K562 (cell line): ENCODE data around the gene PARD6B. TPM values are rescaled to one million over a fixed set of nuclear protein-coding genes. Genes with fewer than 3 reads are reported as not detected.

Experiments
- ARHGAP35 ChIP-seq: fragments of 450-650 bp; IDR thresholded peaks from 2 replicates; pipeline ENCODE4 v1.6.1; 2018; ENCODE audit not compliant: partially characterized antibody
- CCNT2 ChIP-seq: IDR thresholded peaks from 2 replicates; pipeline ENCODE4 v1.6.1; 2011; ENCODE audit warnings: borderline replicate concordance, low read depth, mild to moderate bottlenecking, moderate library complexity, mixed read lengths, low read length; ENCODE audit not compliant: insufficient read length; ENCODE audit errors: extremely low read depth
- CHCHD3 ChIP-seq: fragments of 250-450 bp; sonication (Bioruptor Pico); IDR thresholded peaks from 2 replicates; pipeline ENCODE4 v2.1.2; 2022; ENCODE audit warnings: mild to moderate bottlenecking
- FIP1L1 ChIP-seq: fragments of 200-400 bp; formaldehyde crosslinking; IDR thresholded peaks from 2 replicates; pipeline ENCODE4 v1.6.1; 2018; ENCODE audit warnings: mild to moderate bottlenecking, low read depth, low read length; ENCODE audit not compliant: poor library complexity, severe bottlenecking
- HMGN3 ChIP-seq: IDR thresholded peaks from 2 replicates; pipeline ENCODE4 v1.6.1; 2011; ENCODE audit warnings: borderline replicate concordance, low read depth, mild to moderate bottlenecking, mixed read lengths, low read length; ENCODE audit not compliant: insufficient read length; ENCODE audit errors: extremely low read depth
- ILK ChIP-seq: fragments of 450-650 bp; IDR thresholded peaks from 2 replicates; pipeline ENCODE4 v1.6.1; 2016; ENCODE audit warnings: missing genetic modification characterization, low read depth, mild to moderate bottlenecking, missing compliant biosample characterization, moderate library complexity, borderline replicate concordance
- MBD2 ChIP-seq: sonication (generic); IDR thresholded peaks from 2 replicates; pipeline ENCODE4 v1.6.1; 2016; ENCODE audit warnings: low read depth, borderline replicate concordance
- MXI1 ChIP-seq: IDR thresholded peaks from 2 replicates; pipeline ENCODE4 v1.6.1; 2011; ENCODE audit warnings: low read depth, mild to moderate bottlenecking, improper control_type of control experiment, low read length
- NEUROD1 ChIP-seq: fragments of 150-350 bp; IDR thresholded peaks from 2 replicates; pipeline ENCODE4 v1.6.1; 2014; ENCODE audit warnings: borderline replicate concordance, low read length, low read depth; ENCODE audit not compliant: partially characterized antibody
- PML ChIP-seq: IDR thresholded peaks from 2 replicates; pipeline ENCODE4 v1.6.1; 2012; ENCODE audit warnings: low read length, inconsistent platforms
- SOX6 ChIP-seq: fragments of 450-650 bp; IDR thresholded peaks from 2 replicates; pipeline ENCODE4 v1.6.1; 2014; ENCODE audit warnings: mild to moderate bottlenecking
- TBP ChIP-seq: optimal IDR thresholded peaks from 2 replicates; pipeline ENCODE3; 2011; ENCODE audit warnings: low read depth, low read length, improper control_type of control experiment
- TCF3 ChIP-seq: sonication (generic); formaldehyde crosslinking; IDR thresholded peaks from 2 replicates; pipeline ENCODE4 v1.4.0; 2020; ENCODE audit warnings: mild to moderate bottlenecking, missing genetic modification reagents
- TGIF2 ChIP-seq: sonication (generic); formaldehyde crosslinking; IDR thresholded peaks from 2 replicates; pipeline ENCODE4 v1.8.1; 2022; ENCODE audit warnings: mild to moderate bottlenecking, missing genetic modification reagents, moderate library complexity
- TOE1 ChIP-seq, 2 experiments: fragments of 450-650 bp in 1 of 2; sonication (generic) in 1 of 2; formaldehyde crosslinking in 1 of 2; IDR thresholded peaks; 2 replicates each; pipeline versions ENCODE4 v1.7.1 to v1.8.0; 2016 to 2022; ENCODE audit warnings: borderline replicate concordance in 2 of 2, mild to moderate bottlenecking in 2 of 2, antibody characterized with exemption in 1 of 2, inconsistent platforms in 1 of 2, low read depth in 1 of 2, missing genetic modification reagents in 1 of 2, moderate library complexity in 1 of 2
- ZC3H4 ChIP-seq: sonication (generic); formaldehyde crosslinking; IDR thresholded peaks from 2 replicates; pipeline ENCODE4 v1.9.0; 2021; ENCODE audit warnings: missing genetic modification reagents, borderline replicate concordance
- ZNF695 ChIP-seq: fragments of 450-650 bp; formaldehyde crosslinking; IDR thresholded peaks from 2 replicates; pipeline ENCODE4 v1.4.0; 2020; ENCODE audit warnings: mild to moderate bottlenecking, moderate library complexity
- ZNF717 ChIP-seq: fragments of 250-450 bp; sonication (Bioruptor Pico); IDR thresholded peaks from 2 replicates; pipeline ENCODE4 v1.5.0; 2021
- polyA plus RNA-seq, 8 experiments: library from polyadenylated mRNA; depleted of rRNA in 4 of 8; stranded (reverse) in 5 of 8; unstranded in 3 of 8; fragments of >200 nt; fragmentation: Nextera tagmentation in 2 of 8; fragmentation: Illumina TruSeq in 1 of 8; extraction: Ambion mirVana in 2 of 8; extraction: Trizol in 1 of 8; gene quantifications; 2 replicates each; pipeline versions ENCODE4 v1.2.1 to v1.2.3, GENCODE V29; 2011 to 2014; ENCODE audit warnings: inconsistent platforms in 1 of 8, missing spikeins in 1 of 8
- total RNA-seq, 7 experiments: library from RNA; depleted of rRNA in 6 of 7; stranded (reverse); fragments of >200 nt in 6 of 7; fragmentation: Illumina TruSeq in 2 of 7; extraction: Trizol in 2 of 7; gene quantifications; 2 replicates each; pipeline versions ENCODE4 v1.2.1 to v1.2.3, GENCODE V29; 2011 to 2021; ENCODE audit warnings: low replicate concordance in 1 of 7

PARD6B gene
- total and polyA plus RNA-seq, 9 of the 15 experiments (the other 6 are each of a cell fraction or from before 2014, with no cell fraction given) = 1.7 to 12.3 (median 5.5) TPM

DNA sequence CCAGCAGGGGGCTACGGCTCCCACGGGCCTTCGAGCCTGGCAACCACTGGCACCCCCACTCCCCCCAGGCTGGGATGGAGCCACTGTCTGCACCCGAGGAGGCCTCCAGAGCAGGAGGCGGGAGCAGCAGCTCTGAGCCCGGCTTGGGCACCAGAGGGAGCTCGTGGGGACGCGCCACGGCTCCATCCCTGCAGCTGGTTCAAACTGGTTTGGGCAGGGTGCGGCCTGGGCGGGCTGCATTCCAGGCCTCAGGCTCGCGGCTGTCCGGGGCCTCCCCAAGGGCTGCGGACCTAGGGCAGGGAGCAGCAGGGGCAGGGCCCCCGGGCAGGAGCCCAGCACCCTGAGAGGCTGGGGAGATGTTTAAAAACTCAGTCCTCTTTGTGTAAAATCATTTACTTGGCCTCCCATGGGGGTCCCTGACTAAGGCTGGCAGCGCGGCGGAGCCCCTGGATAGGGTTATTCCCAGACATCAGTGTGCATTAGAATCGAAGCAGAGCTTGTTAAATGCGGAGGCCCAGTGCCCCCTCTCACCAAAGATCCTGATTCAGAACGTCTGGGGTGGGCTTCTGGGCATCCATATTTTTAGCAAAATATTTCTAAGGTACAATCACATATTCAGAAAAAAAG is 59.4 kb downstream of the PARD6B start (continued):
- TF ChIP-seq TOE1 (IDR thresholded peaks at IDR 0.05; ENCODE audit: borderline replicate concordance) = no peak
- TF ChIP-seq TOE1 (CRISPR knock-in tag; IDR thresholded peaks at IDR 0.05; ENCODE audit: borderline replicate concordance, low read depth) = no peak
- no peak for TF ChIP-seq ARHGAP35
- TF ChIP-seq CCNT2 = peak; percentile 86
- TF ChIP-seq MBD2 = peak; percentile 61
- TF ChIP-seq SOX6 = peak; percentile 66
- peak; percentile 57 for TF ChIP-seq PML
- peak; percentile 77 for TF ChIP-seq FIP1L1
- TF ChIP-seq NEUROD1 = peak; percentile 80
- TF ChIP-seq CHCHD3 = no peak
- no peak for TF ChIP-seq MXI1
- no peak for TF ChIP-seq ZC3H4 (CRISPR knock-in tag)
- no peak for TF ChIP-seq ZNF695 (CRISPR knock-in tag)
- TF ChIP-seq TGIF2 (CRISPR knock-in tag) = no peak
- TF ChIP-seq ILK (tag) = no peak
- TF ChIP-seq TBP = peak; percentile 62
- TF ChIP-seq ZNF717 = no peak
- peak; percentile 90 for TF ChIP-seq HMGN3
- TF ChIP-seq TCF3 (CRISPR knock-in tag) = peak; percentile 17; the same call in 1 of the 2 replicates
